Measurements from ENCODE around the gene SEC14L6. TPM values are rescaled to one million over a fixed set of nuclear protein-coding genes. Genes with fewer than 3 reads are reported as not detected.

SEC14L6 gene
- total RNA-seq, 1 experiment from 2014 or later, result 0.26 TPM

- intact Hi-C loops (cut with micrococcal nuclease; ENCODE audit: unreplicated experiment), result no loop called here
- Mint-ChIP-seq H3K27ac (ENCODE audit: unreplicated experiment) (no peak overlapping the region), H3K9me3 (ENCODE audit: low read depth, unreplicated experiment) (no peaks in the 10 kb centered on the region), H3K4me3 (ENCODE audit: low read depth, unreplicated experiment) (no peak overlapping the region), H3K27me3 (ENCODE audit: unreplicated experiment) (peaks cover 37% of the 10 kb centered on the region), H3K4me1 (ENCODE audit: low read depth, unreplicated experiment) (peaks cover under 1% of the 10 kb centered on the region), H3K36me3 (ENCODE audit: insufficient read depth, unreplicated experiment) (peaks cover 2% of the 10 kb centered on the region)
- BruUV-seq (replicated peaks), result no TSS peak
- no peak for DNase-seq
- TF ChIP-seq CTCF (IDR thresholded peaks at IDR 0.05; ENCODE audit: unreplicated experiment), result no peak
- CTCF ChIA-PET, result interaction anchor here (0.7 kb wide), 2 partner anchors 24 to 67 kb away, joined by 3 read pairs; no protein-coding TSS in a partner anchor
Measured at GRCh38 chr22:30511911-30512310, 34.6 kb downstream of the SEC14L6 start.

GRCh38 chr22:30511109-30511508 is 35.4 kb downstream of the SEC14L6 start:
- no peak for DNase-seq
- TF ChIP-seq CTCF (IDR thresholded peaks at IDR 0.05; ENCODE audit: unreplicated experiment), result no peak
- intact Hi-C loops (cut with micrococcal nuclease; ENCODE audit: unreplicated experiment), result no loop called here
- Mint-ChIP-seq H3K9me3 (ENCODE audit: low read depth, unreplicated experiment) (no peaks in the 10 kb centered on the region), H3K27me3 (ENCODE audit: unreplicated experiment) (peaks cover 37% of the 10 kb centered on the region), H3K4me1 (ENCODE audit: low read depth, unreplicated experiment) (peaks cover 8% of the 10 kb centered on the region), H3K4me3 (ENCODE audit: low read depth, unreplicated experiment) (no peak overlapping the region), H3K36me3 (ENCODE audit: insufficient read depth, unreplicated experiment) (peaks cover 7% of the 10 kb centered on the region), H3K27ac (ENCODE audit: unreplicated experiment) (no peak overlapping the region)
- CTCF ChIA-PET, result interaction anchor here (0.7 kb wide), 1 partner anchor 156 kb away, joined by 4 read pairs; no protein-coding TSS in a partner anchor
- BruUV-seq (replicated peaks), result no TSS peak

DNA sequence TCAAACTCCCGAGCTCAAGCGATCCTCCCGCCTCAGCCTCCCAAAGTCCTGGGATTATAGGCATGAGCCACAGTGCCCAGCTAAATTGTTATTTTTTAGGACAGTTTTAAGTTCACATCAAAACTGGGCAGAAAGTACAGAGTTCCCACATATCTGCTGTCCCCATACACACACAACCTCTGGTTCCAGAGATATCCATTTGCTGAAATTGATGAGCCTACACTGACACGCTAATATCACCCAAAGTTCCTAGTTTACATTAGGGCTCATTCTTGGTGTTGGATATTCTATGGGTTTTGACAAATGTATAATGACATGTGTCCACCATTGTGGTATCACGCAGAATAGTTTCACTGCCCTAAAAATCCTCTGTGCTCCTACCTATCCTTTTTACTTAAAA is 38.3 kb downstream of the SEC14L6 start:
- Mint-ChIP-seq H3K36me3 (ENCODE audit: insufficient read depth, unreplicated experiment) (peaks cover 7% of the 10 kb centered on the region), H3K9me3 (ENCODE audit: low read depth, unreplicated experiment) (no peaks in the 10 kb centered on the region), H3K4me3 (ENCODE audit: low read depth, unreplicated experiment) (no peak overlapping the region), H3K27me3 (ENCODE audit: unreplicated experiment) (peaks cover 27% of the 10 kb centered on the region), H3K4me1 (ENCODE audit: low read depth, unreplicated experiment) (peaks cover 8% of the 10 kb centered on the region), H3K27ac (ENCODE audit: unreplicated experiment) (no peak overlapping the region)
- BruUV-seq (replicated peaks), result no TSS peak
- intact Hi-C loops (cut with micrococcal nuclease; ENCODE audit: unreplicated experiment), result no loop called here
- no peak for DNase-seq
- CTCF ChIA-PET, result interaction anchor here (0.9 kb wide), 1 partner anchor 57 kb away, joined by 3 read pairs; no protein-coding TSS in a partner anchor
- no peak for TF ChIP-seq CTCF (IDR thresholded peaks at IDR 0.05; ENCODE audit: unreplicated experiment)

DNA sequence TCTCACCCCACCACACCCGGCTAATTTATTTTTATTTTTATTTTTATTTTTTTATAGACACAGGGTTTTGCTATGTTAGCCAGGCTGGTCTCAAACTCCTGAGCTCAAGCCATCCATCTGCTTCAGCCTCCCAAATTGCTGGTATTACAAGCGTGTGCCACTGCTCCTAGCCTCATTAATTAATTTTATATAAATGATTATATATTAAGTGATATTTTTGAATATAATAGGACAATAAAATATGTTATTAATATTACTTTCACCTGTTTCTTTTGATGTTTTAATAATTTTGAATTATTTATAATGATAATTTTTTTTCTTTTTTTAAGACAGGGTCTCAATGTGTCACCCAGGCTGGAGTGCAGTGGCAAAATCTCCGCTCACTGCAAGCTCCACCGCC is 38.9 kb downstream of the SEC14L6 start:
- Mint-ChIP-seq H3K4me1 (ENCODE audit: low read depth, unreplicated experiment) (peaks cover 8% of the 10 kb centered on the region), H3K4me3 (ENCODE audit: low read depth, unreplicated experiment) (no peak overlapping the region), H3K36me3 (ENCODE audit: insufficient read depth, unreplicated experiment) (peaks cover 7% of the 10 kb centered on the region), H3K27me3 (ENCODE audit: unreplicated experiment) (peaks cover 27% of the 10 kb centered on the region), H3K9me3 (ENCODE audit: low read depth, unreplicated experiment) (no peaks in the 10 kb centered on the region), H3K27ac (ENCODE audit: unreplicated experiment) (no peak overlapping the region)
- CTCF ChIA-PET, result interaction anchor here (0.9 kb wide), 1 partner anchor 57 kb away, joined by 3 read pairs; no protein-coding TSS in a partner anchor
- no TSS peak for BruUV-seq (replicated peaks)
- intact Hi-C loops (cut with micrococcal nuclease; ENCODE audit: unreplicated experiment), result no loop called here
- TF ChIP-seq CTCF (IDR thresholded peaks at IDR 0.05; ENCODE audit: unreplicated experiment), result no peak
- DNase-seq, result no peak
